ENCODE results near the gene OTOP3.

DNA sequence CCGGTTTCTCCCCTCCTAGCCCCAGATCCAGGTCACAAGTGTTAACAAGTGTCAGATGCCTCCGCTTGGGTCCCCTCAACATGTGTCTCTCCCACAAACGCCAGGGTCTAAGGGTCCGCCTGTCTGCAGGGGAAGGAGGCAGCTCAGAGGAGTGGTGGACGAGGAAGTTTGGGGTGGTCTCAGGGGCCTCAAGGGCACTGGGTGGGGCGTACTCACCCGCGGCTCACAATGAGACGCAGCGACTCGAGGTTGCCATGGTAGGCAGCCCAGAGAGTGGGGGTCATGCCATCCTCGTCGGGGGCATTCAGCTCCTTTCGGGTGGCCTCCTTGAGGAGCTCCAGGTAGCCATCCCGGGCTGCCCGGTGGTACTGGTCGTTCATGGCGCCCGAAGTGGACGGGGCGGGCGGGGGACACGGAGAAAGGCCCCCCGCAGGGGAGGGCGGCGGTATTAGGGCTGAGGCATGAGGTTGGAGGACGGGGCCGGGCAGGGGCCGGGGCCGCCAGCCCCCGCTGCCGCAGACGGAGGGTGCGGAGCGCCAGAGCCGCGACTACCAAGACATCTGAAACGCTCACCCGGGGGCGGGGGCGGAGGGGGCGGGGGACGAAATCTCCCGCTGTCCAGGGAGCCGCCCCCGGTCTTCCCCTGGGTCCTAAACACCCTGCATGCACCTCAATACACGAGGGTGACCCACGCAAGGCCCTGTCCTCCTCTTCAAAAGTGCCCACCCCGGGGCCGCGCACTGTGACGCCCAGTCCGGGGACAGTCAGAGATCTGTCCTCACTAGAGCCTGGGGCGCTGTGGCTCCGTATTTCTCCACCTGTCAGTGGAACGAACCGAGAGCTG, 12.8 kb upstream of the OTOP3 start, which contains the start of gene USH1G:
- TF ChIP-seq, protein P1, sequence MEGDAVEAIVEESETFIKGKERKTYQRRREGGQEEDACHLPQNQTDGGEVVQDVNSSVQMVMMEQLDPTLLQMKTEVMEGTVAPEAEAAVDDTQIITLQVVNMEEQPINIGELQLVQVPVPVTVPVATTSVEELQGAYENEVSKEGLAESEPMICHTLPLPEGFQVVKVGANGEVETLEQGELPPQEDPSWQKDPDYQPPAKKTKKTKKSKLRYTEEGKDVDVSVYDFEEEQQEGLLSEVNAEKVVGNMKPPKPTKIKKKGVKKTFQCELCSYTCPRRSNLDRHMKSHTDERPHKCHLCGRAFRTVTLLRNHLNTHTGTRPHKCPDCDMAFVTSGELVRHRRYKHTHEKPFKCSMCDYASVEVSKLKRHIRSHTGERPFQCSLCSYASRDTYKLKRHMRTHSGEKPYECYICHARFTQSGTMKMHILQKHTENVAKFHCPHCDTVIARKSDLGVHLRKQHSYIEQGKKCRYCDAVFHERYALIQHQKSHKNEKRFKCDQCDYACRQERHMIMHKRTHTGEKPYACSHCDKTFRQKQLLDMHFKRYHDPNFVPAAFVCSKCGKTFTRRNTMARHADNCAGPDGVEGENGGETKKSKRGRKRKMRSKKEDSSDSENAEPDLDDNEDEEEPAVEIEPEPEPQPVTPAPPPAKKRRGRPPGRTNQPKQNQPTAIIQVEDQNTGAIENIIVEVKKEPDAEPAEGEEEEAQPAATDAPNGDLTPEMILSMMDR (IDR thresholded peaks at IDR 0.05; ENCODE audit: low read depth, low read length) = no peak
- TF ChIP-seq EZH2phosphoT487 (IDR thresholded peaks at IDR 0.05; ENCODE audit: low read depth) = no peak

All from OCI-LY3 (cell line).